GM11168 (cell line): ENCODE measurements around the gene MAP2K1.
"Not testable (repeated sequence)": the region's sequence is repeated elsewhere in the genome, so short reads cannot be mapped to it uniquely, and the experiment has no call there.

Experiments
- in situ Hi-C: fragments of 300-500 bp; cut with MboI; formaldehyde crosslinking; loops from one replicate; pipeline ENCODE4 v1.12.0; 2022; ENCODE audit warnings: low sequenced_read_pairs; ENCODE audit not compliant: unreplicated experiment

Gene MAP2K1

GRCh38 chr15:66467162-66468040 lies 80.7 kb downstream of the MAP2K1 start:
- in situ Hi-C loops: not testable (repeated sequence)

DNA sequence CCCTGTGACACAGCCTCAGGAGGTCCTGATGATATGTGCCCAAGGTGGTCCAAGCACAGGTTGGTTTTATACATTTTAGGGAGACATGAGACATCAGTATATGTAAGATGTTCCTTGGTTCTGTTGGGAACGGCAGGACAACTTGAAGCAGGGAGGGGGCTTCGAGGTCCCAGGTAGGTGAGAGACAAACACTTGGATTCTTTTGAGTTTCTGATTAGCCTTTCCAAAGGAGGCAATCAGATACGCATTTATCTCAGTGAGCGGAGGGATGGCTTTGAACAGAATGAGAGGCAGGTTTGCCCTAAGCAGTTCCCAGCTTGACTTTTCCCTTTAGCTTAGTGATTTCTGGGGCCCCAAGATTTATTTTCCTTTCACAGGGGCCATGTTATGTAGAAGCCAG lies 84.1 kb downstream of the MAP2K1 start:
- in situ Hi-C loops: not testable (repeated sequence)

- in situ Hi-C loops: no loop called here
These were observed 85.7 kb downstream of the MAP2K1 start for GRCh38 chr15:66472176-66472999.

- in situ Hi-C loops: no loop called here
These were observed 87.4 kb downstream of the MAP2K1 start for GRCh38 chr15:66474135-66474534.

GRCh38 chr15:66474963-66475362 lies 88.3 kb downstream of the MAP2K1 start:
- in situ Hi-C loops: loop anchor here (25.0 kb wide), 1 partner anchor 88 kb away; the partner anchor contains the start of gene MAP2K1

- in situ Hi-C loops: loop anchor here (25.0 kb wide), 1 partner anchor 89 kb away; the partner anchor contains the start of gene MAP2K1
These were observed 89.8 kb downstream of the MAP2K1 start for GRCh38 chr15:66476535-66476934.

GRCh38 chr15:66477011-66477410 lies 90.3 kb downstream of the MAP2K1 start:
- in situ Hi-C loops: loop anchor here (25.0 kb wide), 1 partner anchor 90 kb away; the partner anchor contains the start of gene MAP2K1

- in situ Hi-C loops: loop anchor here (25.0 kb wide), 1 partner anchor 93 kb away; the partner anchor contains the start of gene MAP2K1
These were observed 93.6 kb downstream of the MAP2K1 start for GRCh38 chr15:66480267-66480666.

DNA sequence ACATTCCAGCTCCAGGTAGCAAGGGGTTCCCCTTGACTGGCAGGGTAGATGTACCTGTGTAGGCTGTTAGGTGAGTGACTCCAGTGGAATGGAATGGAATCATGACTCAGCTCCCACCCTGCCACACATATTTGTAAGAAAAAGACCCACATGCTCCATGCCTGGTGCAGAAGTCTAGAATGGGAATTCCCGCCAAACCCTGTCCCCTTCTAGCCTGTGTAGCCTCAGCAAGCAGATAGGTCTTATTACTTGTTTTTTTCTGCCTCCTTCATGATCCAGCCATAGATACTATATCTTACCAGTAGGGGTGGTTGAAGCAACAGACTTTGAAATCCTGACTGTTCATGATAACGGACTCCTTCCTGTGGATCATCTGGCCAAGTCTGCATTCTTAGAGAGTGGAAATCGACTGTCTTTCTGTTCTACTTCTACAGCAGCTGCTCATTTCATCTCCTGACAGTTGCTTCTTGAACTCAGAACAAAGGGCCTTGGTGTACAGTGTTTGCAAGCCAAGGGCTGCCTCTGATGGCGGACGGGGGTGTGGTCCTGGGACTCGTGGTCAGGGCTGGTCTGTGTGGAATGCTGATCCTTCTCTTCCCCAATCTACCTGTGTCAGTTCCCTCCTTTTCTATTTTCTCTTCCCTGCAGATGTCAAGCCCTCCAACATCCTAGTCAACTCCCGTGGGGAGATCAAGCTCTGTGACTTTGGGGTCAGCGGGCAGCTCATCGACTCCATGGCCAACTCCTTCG lies 94.6 kb downstream of the MAP2K1 start:
- in situ Hi-C loops: loop anchor here (25.0 kb wide), 1 partner anchor 94 kb away; the partner anchor contains the start of gene MAP2K1

- in situ Hi-C loops: loop anchor here (25.0 kb wide), 1 partner anchor 95 kb away; the partner anchor contains the start of gene MAP2K1
These were observed 95.8 kb downstream of the MAP2K1 start for GRCh38 chr15:66482539-66482938.

DNA sequence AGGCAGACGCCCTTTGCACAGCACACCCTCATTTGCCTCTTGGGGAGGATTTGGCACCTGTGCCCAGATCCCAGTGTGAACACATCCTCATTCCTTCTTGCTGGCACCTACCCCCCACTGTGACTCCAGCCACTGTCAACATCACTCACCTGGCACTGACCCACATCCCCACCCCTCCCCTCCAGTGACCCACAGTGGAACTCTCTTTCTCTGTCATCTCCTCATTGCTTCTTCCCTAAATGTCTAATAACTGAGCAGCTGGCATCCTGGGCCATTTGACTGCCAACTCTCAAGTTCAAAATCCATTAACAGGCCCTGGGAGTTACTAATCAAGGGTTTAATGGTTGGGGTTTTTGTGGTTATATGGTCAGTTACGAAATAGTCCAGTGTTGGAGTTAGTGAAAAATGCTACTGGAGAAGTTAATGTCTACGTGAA lies 96.4 kb downstream of the MAP2K1 start:
- in situ Hi-C loops: loop anchor here (25.0 kb wide), 1 partner anchor 96 kb away; the partner anchor contains the start of gene MAP2K1

DNA sequence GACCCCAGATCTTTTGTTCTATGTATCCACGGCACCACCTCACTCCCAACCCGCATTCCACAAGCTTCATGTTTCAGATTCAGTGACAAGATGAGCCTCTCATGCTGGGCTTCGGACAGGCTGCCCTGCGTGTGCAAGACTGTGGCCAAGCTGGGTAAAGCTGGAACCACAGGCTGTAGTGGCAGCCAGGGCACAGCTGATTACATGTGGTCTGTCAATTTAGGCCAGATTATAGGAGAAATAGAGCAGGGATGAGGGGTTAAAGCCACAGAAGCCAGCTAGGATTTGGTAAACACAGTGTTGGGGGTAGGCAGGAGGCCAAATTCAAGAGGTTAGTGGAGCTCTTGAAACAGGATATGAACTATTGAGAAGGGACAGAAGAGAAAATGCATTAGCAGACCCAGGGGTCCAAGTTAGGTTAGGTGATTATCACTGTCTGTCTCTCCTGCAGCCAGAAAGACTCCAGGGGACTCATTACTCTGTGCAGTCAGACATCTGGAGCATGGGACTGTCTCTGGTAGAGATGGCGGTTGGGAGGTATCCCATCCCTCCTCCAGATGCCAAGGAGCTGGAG lies 97.9 kb downstream of the MAP2K1 start:
- in situ Hi-C loops: loop anchor here (25.0 kb wide), 1 partner anchor 97 kb away; the partner anchor contains the start of gene MAP2K1

DNA sequence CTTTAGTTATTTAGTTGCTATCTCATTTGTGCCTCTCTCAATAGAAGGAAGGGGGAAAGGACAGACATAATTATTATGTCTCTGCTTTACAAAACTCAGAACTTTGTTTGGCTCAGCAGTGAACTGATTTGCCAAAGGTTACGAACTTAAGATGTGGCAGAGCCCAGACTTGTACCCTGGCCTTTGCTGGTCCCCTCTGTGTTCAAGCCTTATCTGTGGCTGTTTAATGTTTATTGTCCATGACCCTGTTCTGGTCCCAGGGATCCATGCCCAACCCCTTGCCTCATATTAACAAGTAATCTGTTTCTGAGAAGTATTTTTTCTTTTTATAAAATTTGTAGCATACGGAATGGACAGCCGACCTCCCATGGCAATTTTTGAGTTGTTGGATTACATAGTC lies 100.2 kb downstream of the MAP2K1 start:
- in situ Hi-C loops: loop anchor here (25.0 kb wide), 1 partner anchor 100 kb away; the partner anchor contains the start of gene MAP2K1

GRCh38 chr15:66488525-66488924 lies 101.8 kb downstream of the MAP2K1 start:
- in situ Hi-C loops: loop anchor here (25.0 kb wide), 1 partner anchor 101 kb away; the partner anchor contains the start of gene MAP2K1

- in situ Hi-C loops: loop anchor here (25.0 kb wide), 1 partner anchor 102 kb away; the partner anchor contains the start of gene MAP2K1
These were observed 102.6 kb downstream of the MAP2K1 start for GRCh38 chr15:66489179-66489791.

- in situ Hi-C loops: loop anchor here (25.0 kb wide), 1 partner anchor 105 kb away; the partner anchor contains the start of gene MAP2K1
These were observed 105.1 kb downstream of the MAP2K1 start for GRCh38 chr15:66491846-66492245.

DNA sequence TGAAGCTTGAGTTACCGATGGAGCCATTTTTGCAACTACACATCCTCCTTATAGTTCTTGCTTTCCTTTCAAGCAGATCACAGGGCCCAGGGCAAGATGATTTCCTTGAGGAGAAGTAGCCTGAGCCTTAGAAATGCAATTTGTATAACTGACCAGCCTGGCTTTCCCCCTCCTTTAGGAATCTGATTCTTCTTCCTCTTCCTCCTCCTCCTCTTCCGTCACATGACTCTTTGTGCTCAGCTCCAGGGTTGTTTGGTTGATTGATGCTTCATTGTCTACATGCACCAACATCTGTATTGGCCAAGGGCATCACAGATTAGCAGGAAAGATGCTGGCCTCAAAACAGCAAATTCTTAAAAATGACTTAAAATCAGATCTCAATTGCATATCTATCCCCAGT lies 107.5 kb downstream of the MAP2K1 start:
- in situ Hi-C loops: loop anchor here (25.0 kb wide), 1 partner anchor 107 kb away; the partner anchor contains the start of gene MAP2K1

DNA sequence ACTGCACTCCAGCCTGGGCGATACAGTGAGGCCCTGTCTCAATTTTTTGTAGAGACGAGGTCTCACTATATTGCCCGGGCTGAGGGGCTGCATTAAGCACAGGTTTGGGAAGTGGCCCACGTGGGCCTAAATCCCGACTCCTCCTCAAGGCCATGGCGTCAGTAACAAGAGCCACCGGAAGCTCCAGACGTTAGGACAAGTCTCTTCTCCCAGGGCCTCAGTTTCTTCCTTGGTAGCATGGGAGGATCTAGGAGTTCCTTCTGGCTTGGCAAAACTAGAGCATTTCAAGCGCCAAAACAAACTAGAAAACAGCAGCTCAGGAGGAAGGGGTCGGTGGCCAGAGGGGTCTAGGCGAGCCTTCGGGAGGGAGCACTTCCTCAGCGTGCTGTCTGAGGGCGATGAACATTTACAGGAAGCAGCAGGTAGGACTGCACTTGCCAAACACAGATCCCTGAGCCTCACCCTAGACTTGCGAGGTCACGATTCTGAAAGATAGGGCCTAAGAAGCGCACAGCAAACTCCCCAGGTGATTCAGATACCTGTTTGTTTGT lies 110.3 kb downstream of the MAP2K1 start:
- in situ Hi-C loops: loop anchor here (25.0 kb wide), 1 partner anchor 110 kb away; the partner anchor contains the start of gene MAP2K1
